ENCODE results near the gene FANCC. TPM values are rescaled to one million over a fixed set of nuclear protein-coding genes. Genes with fewer than 3 reads are reported as not detected.

The FANCC gene
- polyA plus RNA-seq, 1 of the 3 experiments (the other 2 are of a cell fraction): 3.5 TPM

DNA sequence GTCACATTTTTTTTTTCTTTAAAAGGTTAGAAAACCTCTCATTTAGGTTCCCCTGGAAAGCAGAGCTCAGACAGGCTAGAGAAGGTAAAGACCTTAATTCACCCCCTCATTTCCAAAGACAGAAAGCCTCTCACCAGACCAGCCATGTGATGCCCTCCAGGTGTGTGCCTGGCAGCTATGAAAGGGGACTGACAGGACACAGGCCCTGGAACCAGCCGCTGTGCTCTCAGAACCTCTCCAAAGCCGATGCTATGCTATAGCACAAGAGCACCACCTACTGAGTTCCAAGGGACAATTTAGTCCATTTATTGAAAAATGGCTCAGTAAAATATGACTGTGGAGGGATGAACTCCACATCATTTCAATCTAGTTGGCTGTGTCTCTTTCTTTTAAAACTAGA is 48.8 kb downstream of the FANCC start (continued):
- TF ChIP-seq, protein P1, sequence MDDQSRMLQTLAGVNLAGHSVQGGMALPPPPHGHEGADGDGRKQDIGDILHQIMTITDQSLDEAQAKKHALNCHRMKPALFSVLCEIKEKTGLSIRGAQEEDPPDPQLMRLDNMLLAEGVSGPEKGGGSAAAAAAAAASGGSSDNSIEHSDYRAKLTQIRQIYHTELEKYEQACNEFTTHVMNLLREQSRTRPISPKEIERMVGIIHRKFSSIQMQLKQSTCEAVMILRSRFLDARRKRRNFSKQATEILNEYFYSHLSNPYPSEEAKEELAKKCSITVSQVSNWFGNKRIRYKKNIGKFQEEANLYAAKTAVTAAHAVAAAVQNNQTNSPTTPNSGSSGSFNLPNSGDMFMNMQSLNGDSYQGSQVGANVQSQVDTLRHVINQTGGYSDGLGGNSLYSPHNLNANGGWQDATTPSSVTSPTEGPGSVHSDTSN (IDR thresholded peaks at IDR 0.05): no peak
- TF ChIP-seq NRF1 (IDR thresholded peaks at IDR 0.05; ENCODE audit: low read depth, low read length) (no peak), SIN3A (IDR thresholded peaks at IDR 0.05; ENCODE audit: borderline replicate concordance, low read depth, low read length) (no peak), RAD21 (IDR thresholded peaks at IDR 0.05; ENCODE audit: low read length) (peak; percentile 96), NFIC (IDR thresholded peaks at IDR 0.05; ENCODE audit: borderline replicate concordance) (no peak), RXRA (IDR thresholded peaks at IDR 0.05; ENCODE audit: borderline replicate concordance, low read depth) (no peak), YY1 (IDR thresholded peaks at IDR 0.05; ENCODE audit: low read depth) (no peak), GABPA (IDR thresholded peaks at IDR 0.05; ENCODE audit: low read depth) (no peak), MXI1 (IDR thresholded peaks at IDR 0.05; ENCODE audit: low read depth, low read length) (peak; percentile 86)
- TF ChIP-seq, protein P2, sequence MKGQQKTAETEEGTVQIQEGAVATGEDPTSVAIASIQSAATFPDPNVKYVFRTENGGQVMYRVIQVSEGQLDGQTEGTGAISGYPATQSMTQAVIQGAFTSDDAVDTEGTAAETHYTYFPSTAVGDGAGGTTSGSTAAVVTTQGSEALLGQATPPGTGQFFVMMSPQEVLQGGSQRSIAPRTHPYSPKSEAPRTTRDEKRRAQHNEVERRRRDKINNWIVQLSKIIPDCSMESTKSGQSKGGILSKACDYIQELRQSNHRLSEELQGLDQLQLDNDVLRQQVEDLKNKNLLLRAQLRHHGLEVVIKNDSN (IDR thresholded peaks at IDR 0.05; ENCODE audit: borderline replicate concordance, low read depth): no peak

DNA sequence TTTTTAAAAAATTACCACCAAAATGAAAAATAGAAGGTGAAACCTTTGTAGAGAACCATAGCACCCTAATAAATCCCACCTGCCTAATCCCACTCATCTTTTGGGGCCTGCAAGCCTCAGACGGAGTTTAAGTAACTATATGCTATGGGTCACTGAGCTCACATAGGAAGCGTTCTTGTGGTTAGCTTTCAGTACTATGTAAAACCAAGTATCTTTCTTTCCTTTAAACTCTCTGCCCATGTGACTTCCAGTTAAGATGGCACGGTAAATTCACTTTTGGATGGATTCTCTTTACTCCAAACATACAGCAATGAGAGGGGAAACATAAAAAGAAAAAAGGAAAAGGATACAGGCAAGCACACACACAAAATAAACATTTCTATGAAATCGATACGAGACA is 50.9 kb downstream of the FANCC start:
- H2AFZ ChIP-seq (ENCODE audit: low read depth): no peak overlapping the region
- H3K4me1 ChIP-seq (ENCODE audit: control insufficient read depth in 1 of 2, insufficient read depth in 2 of 2, low read depth in 1 of 2, low read length in 1 of 2): peaks cover 0 to 34% of the 10 kb centered on the region in 2 experiments; a peak in 2 of 4 replicates
- H3K9me3 ChIP-seq: no peaks in the 10 kb centered on the region
- H3K4me3 ChIP-seq (ENCODE audit: low read depth in 2 of 2, low read length in 1 of 2): no peak overlapping the region
- H3K79me2 ChIP-seq (ENCODE audit: insufficient read depth): no peaks in the 10 kb centered on the region
- no peaks in the 10 kb centered on the region for H3K9me2 ChIP-seq
- no peaks in the 10 kb centered on the region for H3F3A ChIP-seq (replicated peaks; ENCODE audit: insufficient read depth)
- H3K27me3 ChIP-seq (ENCODE audit: insufficient read depth): no peaks in the 10 kb centered on the region
- DNase-seq: no peak
- no peaks in the 10 kb centered on the region for H4K20me1 ChIP-seq (ENCODE audit: insufficient read depth)
- 96% methylated on average over 5 of the region's 5 CpGs for WGBS (ENCODE audit: low lambda C conversion rate)
- TF ChIP-seq, protein P3, sequence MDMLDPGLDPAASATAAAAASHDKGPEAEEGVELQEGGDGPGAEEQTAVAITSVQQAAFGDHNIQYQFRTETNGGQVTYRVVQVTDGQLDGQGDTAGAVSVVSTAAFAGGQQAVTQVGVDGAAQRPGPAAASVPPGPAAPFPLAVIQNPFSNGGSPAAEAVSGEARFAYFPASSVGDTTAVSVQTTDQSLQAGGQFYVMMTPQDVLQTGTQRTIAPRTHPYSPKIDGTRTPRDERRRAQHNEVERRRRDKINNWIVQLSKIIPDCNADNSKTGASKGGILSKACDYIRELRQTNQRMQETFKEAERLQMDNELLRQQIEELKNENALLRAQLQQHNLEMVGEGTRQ (IDR thresholded peaks at IDR 0.05; ENCODE audit: borderline replicate concordance, low read depth, low read length): no peak
- TF ChIP-seq FOSL2 (IDR thresholded peaks at IDR 0.05; ENCODE audit: borderline replicate concordance, low read depth): no peak
- TF ChIP-seq, protein P4, sequence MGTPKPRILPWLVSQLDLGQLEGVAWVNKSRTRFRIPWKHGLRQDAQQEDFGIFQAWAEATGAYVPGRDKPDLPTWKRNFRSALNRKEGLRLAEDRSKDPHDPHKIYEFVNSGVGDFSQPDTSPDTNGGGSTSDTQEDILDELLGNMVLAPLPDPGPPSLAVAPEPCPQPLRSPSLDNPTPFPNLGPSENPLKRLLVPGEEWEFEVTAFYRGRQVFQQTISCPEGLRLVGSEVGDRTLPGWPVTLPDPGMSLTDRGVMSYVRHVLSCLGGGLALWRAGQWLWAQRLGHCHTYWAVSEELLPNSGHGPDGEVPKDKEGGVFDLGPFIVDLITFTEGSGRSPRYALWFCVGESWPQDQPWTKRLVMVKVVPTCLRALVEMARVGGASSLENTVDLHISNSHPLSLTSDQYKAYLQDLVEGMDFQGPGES (IDR thresholded peaks at IDR 0.05; ENCODE audit: low read depth, low read length): no peak
- no peak for TF ChIP-seq FOXM1 (IDR thresholded peaks at IDR 0.05; ENCODE audit: low read depth)
- TF ChIP-seq, protein P5, sequence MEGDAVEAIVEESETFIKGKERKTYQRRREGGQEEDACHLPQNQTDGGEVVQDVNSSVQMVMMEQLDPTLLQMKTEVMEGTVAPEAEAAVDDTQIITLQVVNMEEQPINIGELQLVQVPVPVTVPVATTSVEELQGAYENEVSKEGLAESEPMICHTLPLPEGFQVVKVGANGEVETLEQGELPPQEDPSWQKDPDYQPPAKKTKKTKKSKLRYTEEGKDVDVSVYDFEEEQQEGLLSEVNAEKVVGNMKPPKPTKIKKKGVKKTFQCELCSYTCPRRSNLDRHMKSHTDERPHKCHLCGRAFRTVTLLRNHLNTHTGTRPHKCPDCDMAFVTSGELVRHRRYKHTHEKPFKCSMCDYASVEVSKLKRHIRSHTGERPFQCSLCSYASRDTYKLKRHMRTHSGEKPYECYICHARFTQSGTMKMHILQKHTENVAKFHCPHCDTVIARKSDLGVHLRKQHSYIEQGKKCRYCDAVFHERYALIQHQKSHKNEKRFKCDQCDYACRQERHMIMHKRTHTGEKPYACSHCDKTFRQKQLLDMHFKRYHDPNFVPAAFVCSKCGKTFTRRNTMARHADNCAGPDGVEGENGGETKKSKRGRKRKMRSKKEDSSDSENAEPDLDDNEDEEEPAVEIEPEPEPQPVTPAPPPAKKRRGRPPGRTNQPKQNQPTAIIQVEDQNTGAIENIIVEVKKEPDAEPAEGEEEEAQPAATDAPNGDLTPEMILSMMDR (IDR thresholded peaks at IDR 0.05): no peak
- no peak for TF ChIP-seq POLR2AphosphoS5 (IDR thresholded peaks at IDR 0.05; ENCODE audit: low read depth, low read length)
- no peaks in the 10 kb centered on the region for H3K36me3 ChIP-seq (replicated peaks in 1 of 2; ENCODE audit: control insufficient read depth in 1 of 2, insufficient read depth in 2 of 2, low read length in 1 of 2)
- peak overlapping the region in 1 of 2 experiments; percentile 75; a peak in 1 of 4 replicates for H3K27ac ChIP-seq (ENCODE audit: low read depth in 2 of 2, low read length in 1 of 2)
- H3K4me2 ChIP-seq: no peak overlapping the region
- POLR2A ChIA-PET: interaction anchor here (0.6 kb wide), 1 partner anchor 145 kb away, joined by 3 read pairs; no protein-coding TSS in a partner anchor
- H3K9ac ChIP-seq: no peak overlapping the region
- CTCF ChIA-PET: interaction anchor here (1.5 to 2.9 kb wide), 6 partner anchors 135 to 951 kb away, joined by 4 to 18 read pairs (median 6); no protein-coding TSS in a partner anchor
